HG03439 (cell line): Measurements from ENCODE around the gene TM7SF2.
"Not testable (repeated sequence)": the region's sequence is repeated elsewhere in the genome, so short reads cannot be mapped to it uniquely, and the experiment has no call there.

Experiments
- ATAC-seq: cut with Tn5 transposase; IDR thresholded peaks from one replicate; pipeline ENCODE4 v1.9.1; 2021; ENCODE audit warnings: mild to moderate bottlenecking, moderate library complexity; ENCODE audit not compliant: unreplicated experiment

Gene TM7SF2

GRCh38 chr11:65113839-65114238 lies 2.2 kb downstream of the TM7SF2 start:
- ATAC-seq, result no peak

- no peak for ATAC-seq
Observed at GRCh38 chr11:65114538-65115171, 3.0 kb downstream of the TM7SF2 start.

- no peak for ATAC-seq
Observed at GRCh38 chr11:65115361-65116082, 3.9 kb downstream of the TM7SF2 start.

- ATAC-seq, result no peak
Observed at GRCh38 chr11:65116370-65117205, 4.9 kb downstream of the TM7SF2 start.

- ATAC-seq, result peak; percentile 57
Observed at GRCh38 chr11:65117206-65118096, 5.8 kb downstream of the TM7SF2 start, which contains the start of gene ZNHIT2. Gene ZNHIT2 (minus strand): TSS chr11:65117701. CDS start chr11:65117653, 48 bp downstream.

GRCh38 chr11:65118097-65118837 lies 6.6 kb downstream of the TM7SF2 start:
- no peak for ATAC-seq

GRCh38 chr11:65118891-65119669 lies 7.4 kb downstream of the TM7SF2 start:
- not testable (repeated sequence) for ATAC-seq

- ATAC-seq, result no peak
Observed at GRCh38 chr11:65119670-65119995, 8.0 kb downstream of the TM7SF2 start.

GRCh38 chr11:65120831-65121230 lies 9.2 kb downstream of the TM7SF2 start:
- no peak for ATAC-seq

- no peak for ATAC-seq
Observed at GRCh38 chr11:65121447-65121864, 9.8 kb downstream of the TM7SF2 start.

GRCh38 chr11:65121865-65122696 lies 10.4 kb downstream of the TM7SF2 start, which contains the start of the genes FAU and MRPL49:
Gene FAU (minus strand): TSS chr11:65122134. CDS start chr11:65121813, 321 bp downstream.
Gene MRPL49 (plus strand): TSS chr11:65122321. CDS start chr11:65122347, 26 bp downstream.
- ATAC-seq, result peak; percentile 61

- ATAC-seq, result no peak
Observed at GRCh38 chr11:65124480-65125196, 13.0 kb downstream of the TM7SF2 start.

GRCh38 chr11:65125197-65126056 lies 13.8 kb downstream of the TM7SF2 start:
- ATAC-seq, result no peak

GRCh38 chr11:65126624-65127274 lies 15.1 kb downstream of the TM7SF2 start:
- no peak for ATAC-seq

GRCh38 chr11:65127473-65128181 lies 16.0 kb downstream of the TM7SF2 start:
- no peak for ATAC-seq
